ENCODE results near the gene ZMYM5.
"Not testable (repeated sequence)": the region's sequence is repeated elsewhere in the genome, so short reads cannot be mapped to it uniquely, and the experiment has no call there.

The ZMYM5 gene

GRCh38 chr13:19863323-19864023, at the start of gene ZMYM5:
Gene ZMYM5 (minus strand): TSS chr13:19863649. CDS start chr13:19852180, 11,469 bp downstream.
- H3K4me3 ChIP-seq (ENCODE audit: control insufficient read depth, low read depth, low read length), result peak within 1 kb of the TSS; percentile 77
- DNase-seq (ENCODE audit: low read depth), result peak; percentile 99
- TF ChIP-seq, protein P1, sequence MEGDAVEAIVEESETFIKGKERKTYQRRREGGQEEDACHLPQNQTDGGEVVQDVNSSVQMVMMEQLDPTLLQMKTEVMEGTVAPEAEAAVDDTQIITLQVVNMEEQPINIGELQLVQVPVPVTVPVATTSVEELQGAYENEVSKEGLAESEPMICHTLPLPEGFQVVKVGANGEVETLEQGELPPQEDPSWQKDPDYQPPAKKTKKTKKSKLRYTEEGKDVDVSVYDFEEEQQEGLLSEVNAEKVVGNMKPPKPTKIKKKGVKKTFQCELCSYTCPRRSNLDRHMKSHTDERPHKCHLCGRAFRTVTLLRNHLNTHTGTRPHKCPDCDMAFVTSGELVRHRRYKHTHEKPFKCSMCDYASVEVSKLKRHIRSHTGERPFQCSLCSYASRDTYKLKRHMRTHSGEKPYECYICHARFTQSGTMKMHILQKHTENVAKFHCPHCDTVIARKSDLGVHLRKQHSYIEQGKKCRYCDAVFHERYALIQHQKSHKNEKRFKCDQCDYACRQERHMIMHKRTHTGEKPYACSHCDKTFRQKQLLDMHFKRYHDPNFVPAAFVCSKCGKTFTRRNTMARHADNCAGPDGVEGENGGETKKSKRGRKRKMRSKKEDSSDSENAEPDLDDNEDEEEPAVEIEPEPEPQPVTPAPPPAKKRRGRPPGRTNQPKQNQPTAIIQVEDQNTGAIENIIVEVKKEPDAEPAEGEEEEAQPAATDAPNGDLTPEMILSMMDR (conservative IDR thresholded peaks at IDR 0.05; ENCODE audit: control insufficient read depth, insufficient read depth, low read depth, low read length), result no peak

DNA sequence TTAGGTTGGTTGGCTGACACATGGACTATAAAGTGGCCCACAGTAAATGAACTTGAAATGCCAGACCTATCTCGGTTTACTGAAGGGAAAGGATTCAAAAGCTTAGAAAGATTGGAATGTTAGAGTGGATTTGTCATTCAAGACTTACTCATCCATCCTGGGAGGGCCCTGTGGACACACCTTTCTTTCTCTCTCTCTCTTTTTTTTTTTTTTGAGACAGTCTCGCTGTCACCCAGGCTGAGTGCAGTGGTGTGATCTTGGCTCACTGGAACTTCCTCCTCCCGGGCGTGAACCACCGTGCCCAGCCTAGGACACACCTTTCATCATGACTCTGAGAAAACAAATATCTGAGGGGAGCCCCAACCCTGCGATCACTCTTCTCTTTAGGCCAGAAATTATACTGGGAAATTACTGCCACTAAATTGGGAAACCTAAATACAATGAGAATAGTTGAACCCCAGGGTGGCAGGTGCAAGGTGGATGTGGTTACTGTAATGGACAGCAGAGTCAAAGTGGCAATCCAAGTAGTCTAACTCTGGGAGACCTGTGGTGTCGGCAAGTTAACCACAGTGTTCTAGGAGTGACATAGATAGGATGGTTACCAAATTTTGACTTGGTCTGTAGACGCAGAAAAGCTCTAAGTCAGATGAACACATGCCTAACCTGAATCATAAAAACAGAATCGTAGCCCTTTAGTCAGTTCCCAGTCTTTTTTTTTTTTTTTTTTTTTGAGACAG, 47.1 kb upstream of the ZMYM5 start:
- TF ChIP-seq, protein P1 (conservative IDR thresholded peaks at IDR 0.05; ENCODE audit: control insufficient read depth, insufficient read depth, low read depth, low read length), result no peak
- H3K4me3 ChIP-seq (ENCODE audit: control insufficient read depth, low read depth, low read length), result no peak overlapping the region
- peak; percentile 42 for DNase-seq (ENCODE audit: low read depth)

- H3K4me3 ChIP-seq (ENCODE audit: control insufficient read depth, low read depth, low read length), result no peak overlapping the region
- TF ChIP-seq, protein P1 (conservative IDR thresholded peaks at IDR 0.05; ENCODE audit: control insufficient read depth, insufficient read depth, low read depth, low read length), result no peak
Observed at GRCh38 chr13:19908350-19908986, 45.0 kb upstream of the ZMYM5 start.

GRCh38 chr13:19905487-19906195, 42.2 kb upstream of the ZMYM5 start:
- H3K4me3 ChIP-seq (ENCODE audit: control insufficient read depth, low read depth, low read length); DNase-seq (ENCODE audit: low read depth): not testable (repeated sequence)

More at GRCh38 chr13:19908350-19908986, 45.0 kb upstream of the ZMYM5 start:
- DNase-seq (ENCODE audit: low read depth), result no peak

GRCh38 chr13:19890030-19890429, 26.6 kb upstream of the ZMYM5 start:
- H3K4me3 ChIP-seq (ENCODE audit: control insufficient read depth, low read depth, low read length), result no peak overlapping the region
- TF ChIP-seq, protein P1 (conservative IDR thresholded peaks at IDR 0.05; ENCODE audit: control insufficient read depth, insufficient read depth, low read depth, low read length), result no peak
- no peak for DNase-seq (ENCODE audit: low read depth)

DNA sequence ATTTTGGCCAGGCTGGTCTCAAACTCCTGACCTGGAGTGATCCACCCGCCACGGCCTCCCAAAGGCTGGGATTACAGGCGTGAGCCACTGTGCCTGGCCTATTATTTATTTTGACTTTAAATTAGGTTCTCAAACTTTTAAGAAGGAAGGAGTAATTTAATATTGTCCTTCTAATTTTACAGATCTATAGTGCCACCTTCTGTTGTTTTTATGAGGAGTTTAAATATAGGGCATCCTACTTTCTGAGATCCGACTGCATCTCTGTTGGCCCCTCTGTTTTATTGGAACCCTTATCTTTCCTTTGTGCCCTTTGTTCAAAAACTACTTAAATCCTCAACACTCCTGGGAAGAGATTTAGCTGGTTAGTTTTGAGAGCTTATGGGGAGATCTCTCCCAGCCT, 25.4 kb upstream of the ZMYM5 start:
- H3K4me3 ChIP-seq (ENCODE audit: control insufficient read depth, low read depth, low read length), result no peak overlapping the region
- TF ChIP-seq, protein P1 (conservative IDR thresholded peaks at IDR 0.05; ENCODE audit: control insufficient read depth, insufficient read depth, low read depth, low read length), result peak; percentile 20
- DNase-seq (ENCODE audit: low read depth), result peak; percentile 35
